ENCODE measurements around the gene SYNGR3. TPM values are rescaled to one million over a fixed set of nuclear protein-coding genes. Genes with fewer than 3 reads are reported as not detected.

Gene SYNGR3
- total RNA-seq, 1 experiment from 2014 or later, result 3.6 TPM

GRCh38 chr16:1983544-1984346 lies 6.0 kb upstream of the SYNGR3 start, which contains the start of gene GFER:
GFER (plus strand) TSS chr16:1984193; CDS start chr16:1984219, 26 bp downstream.
- BruUV-seq (replicated peaks), result no TSS peak
- CTCF ChIA-PET, result interaction anchor here (0.6 to 1.4 kb wide), 2 partner anchors 12 to 353 kb away, joined by 3 to 4 read pairs; partner anchors contain the start of gene TBL3
- peak within 1 kb of the TSS; percentile 87 for H3K4me3 Mint-ChIP-seq (ENCODE audit: low read depth, unreplicated experiment)

GRCh38 chr16:1984347-1985225 lies 5.2 kb upstream of the SYNGR3 start:
- Mint-ChIP-seq H3K4me3 (ENCODE audit: low read depth, unreplicated experiment) (peak overlapping the region; percentile 87), H3K9me3 (ENCODE audit: low read depth, unreplicated experiment) (no peaks in the 10 kb centered on the region)
- CTCF ChIA-PET, result interaction anchor here (0.6 to 1.4 kb wide), 4 partner anchors 9 to 353 kb away, joined by 3 to 4 read pairs (median 4); partner anchors contain the start of gene TBL3

More at GRCh38 chr16:1983544-1984346, 6.0 kb upstream of the SYNGR3 start, which contains the start of gene GFER:
- Mint-ChIP-seq H3K27ac (ENCODE audit: unreplicated experiment) (peak within 1 kb of the TSS; percentile 87), H3K36me3 (ENCODE audit: insufficient read depth, unreplicated experiment) (peaks cover 89% of the 10 kb centered on the region), H3K27me3 (ENCODE audit: unreplicated experiment) (no peaks in the 10 kb centered on the region), H3K4me1 (ENCODE audit: low read depth, unreplicated experiment) (peaks cover 31% of the 10 kb centered on the region), H3K9me3 (ENCODE audit: low read depth, unreplicated experiment) (no peaks in the 10 kb centered on the region)
- TF ChIP-seq CTCF (IDR thresholded peaks at IDR 0.05; ENCODE audit: unreplicated experiment), result peak; percentile 55
- DNase-seq, result peak; percentile 98
- intact Hi-C loops (cut with micrococcal nuclease; ENCODE audit: unreplicated experiment), result no loop called here

GRCh38 chr16:1985466-1986150 lies 4.2 kb upstream of the SYNGR3 start:
- peaks cover 77% of the 10 kb centered on the region for H3K36me3 Mint-ChIP-seq (ENCODE audit: insufficient read depth, unreplicated experiment)
- TF ChIP-seq CTCF (IDR thresholded peaks at IDR 0.05; ENCODE audit: unreplicated experiment), result no peak
- H3K4me1 Mint-ChIP-seq (ENCODE audit: low read depth, unreplicated experiment), result peaks cover 29% of the 10 kb centered on the region
- intact Hi-C loops (cut with micrococcal nuclease; ENCODE audit: unreplicated experiment), result no loop called here
- DNase-seq, result no peak
- no peaks in the 10 kb centered on the region for H3K27me3 Mint-ChIP-seq (ENCODE audit: unreplicated experiment)
- no peaks in the 10 kb centered on the region for H3K9me3 Mint-ChIP-seq (ENCODE audit: low read depth, unreplicated experiment)
- no peak overlapping the region for H3K27ac Mint-ChIP-seq (ENCODE audit: unreplicated experiment)
- H3K4me3 Mint-ChIP-seq (ENCODE audit: low read depth, unreplicated experiment), result peak overlapping the region; percentile 87
- BruUV-seq (replicated peaks), result no TSS peak
- CTCF ChIA-PET, result interaction anchor here (1.1 to 1.4 kb wide), 3 partner anchors 8 to 17 kb away, joined by 3 to 4 read pairs (median 3); no protein-coding TSS in a partner anchor

More at GRCh38 chr16:1984347-1985225, 5.2 kb upstream of the SYNGR3 start:
- DNase-seq, result no peak
- H3K36me3 Mint-ChIP-seq (ENCODE audit: insufficient read depth, unreplicated experiment), result peaks cover 81% of the 10 kb centered on the region
- BruUV-seq (replicated peaks), result TSS peak; percentile 46
- H3K27ac Mint-ChIP-seq (ENCODE audit: unreplicated experiment), result peak overlapping the region; percentile 61
- no peak for TF ChIP-seq CTCF (IDR thresholded peaks at IDR 0.05; ENCODE audit: unreplicated experiment)
- H3K4me1 Mint-ChIP-seq (ENCODE audit: low read depth, unreplicated experiment), result peaks cover 31% of the 10 kb centered on the region
- intact Hi-C loops (cut with micrococcal nuclease; ENCODE audit: unreplicated experiment), result no loop called here
- H3K27me3 Mint-ChIP-seq (ENCODE audit: unreplicated experiment), result no peaks in the 10 kb centered on the region

GRCh38 chr16:1987198-1987597 lies 2.6 kb upstream of the SYNGR3 start:
- no peak overlapping the region for H3K4me3 Mint-ChIP-seq (ENCODE audit: low read depth, unreplicated experiment)

More at GRCh38 chr16:1987198-1987597, 2.6 kb upstream of the SYNGR3 start:
- no TSS peak for BruUV-seq (replicated peaks)
- no peak overlapping the region for H3K27ac Mint-ChIP-seq (ENCODE audit: unreplicated experiment)
- peaks cover 67% of the 10 kb centered on the region for H3K36me3 Mint-ChIP-seq (ENCODE audit: insufficient read depth, unreplicated experiment)
- intact Hi-C loops (cut with micrococcal nuclease; ENCODE audit: unreplicated experiment), result no loop called here
- H3K27me3 Mint-ChIP-seq (ENCODE audit: unreplicated experiment), result no peaks in the 10 kb centered on the region
- H3K9me3 Mint-ChIP-seq (ENCODE audit: low read depth, unreplicated experiment), result no peaks in the 10 kb centered on the region
- peaks cover 13% of the 10 kb centered on the region for H3K4me1 Mint-ChIP-seq (ENCODE audit: low read depth, unreplicated experiment)
- CTCF ChIA-PET, result no interaction called here
- no peak for DNase-seq
- no peak for TF ChIP-seq CTCF (IDR thresholded peaks at IDR 0.05; ENCODE audit: unreplicated experiment)
